GM21381 (cell line): ENCODE measurements around the gene NPHP4.
"Not testable (repeated sequence)": the region's sequence is repeated elsewhere in the genome, so short reads cannot be mapped to it uniquely, and the experiment has no call there.

ENCODE experiments used
- ATAC-seq: cut with Tn5 transposase; IDR thresholded peaks from one replicate; pipeline ENCODE4 v1.9.1; 2021; ENCODE audit warnings: mild to moderate bottlenecking, moderate library complexity; ENCODE audit not compliant: unreplicated experiment

NPHP4 gene

GRCh38 chr1:5861871-5862825 lies 130.1 kb downstream of the NPHP4 start:
- ATAC-seq: no peak

GRCh38 chr1:5860277-5860676 lies 131.9 kb downstream of the NPHP4 start:
- no peak for ATAC-seq

GRCh38 chr1:5859766-5860165 lies 132.5 kb downstream of the NPHP4 start:
- ATAC-seq: no peak

GRCh38 chr1:5858844-5859407 lies 133.3 kb downstream of the NPHP4 start:
- ATAC-seq: no peak

GRCh38 chr1:5858246-5858645 lies 134.0 kb downstream of the NPHP4 start:
- ATAC-seq: no peak

- ATAC-seq: no peak
Observed at GRCh38 chr1:5857508-5858090, 134.6 kb downstream of the NPHP4 start.

GRCh38 chr1:5857011-5857410 lies 135.2 kb downstream of the NPHP4 start:
- ATAC-seq: no peak

- ATAC-seq: no peak
Observed at GRCh38 chr1:5856246-5856815, 135.9 kb downstream of the NPHP4 start.

GRCh38 chr1:5855196-5855897 lies 136.9 kb downstream of the NPHP4 start:
- ATAC-seq: no peak

GRCh38 chr1:5854754-5855153 lies 137.5 kb downstream of the NPHP4 start:
- ATAC-seq: no peak

- not testable (repeated sequence) for ATAC-seq
Observed at GRCh38 chr1:5853858-5854257, 138.4 kb downstream of the NPHP4 start.

- no peak for ATAC-seq
Observed at GRCh38 chr1:5850503-5850902, 141.7 kb downstream of the NPHP4 start.

GRCh38 chr1:5849550-5849949 lies 142.7 kb downstream of the NPHP4 start:
- ATAC-seq: no peak

GRCh38 chr1:5847013-5847659 lies 145.1 kb downstream of the NPHP4 start:
- no peak for ATAC-seq

GRCh38 chr1:5845376-5845775 lies 146.8 kb downstream of the NPHP4 start:
- ATAC-seq: no peak

GRCh38 chr1:5844442-5844841 lies 147.8 kb downstream of the NPHP4 start:
- no peak for ATAC-seq

- ATAC-seq: no peak
Observed at GRCh38 chr1:5843521-5844096, 148.6 kb downstream of the NPHP4 start.

GRCh38 chr1:5842679-5843078 lies 149.5 kb downstream of the NPHP4 start:
- ATAC-seq: no peak

- no peak for ATAC-seq
Observed at GRCh38 chr1:5840551-5841001, 151.6 kb downstream of the NPHP4 start.
